GM13977 (cell line): ENCODE data around the gene GNAO1.

Experiments
- DNase-seq: peaks from one replicate; pipeline ENCODE4 v3.0.0; 2012; ENCODE audit warnings: low spot score
- CTCF ChIP-seq: IDR thresholded peaks from 2 replicates; pipeline ENCODE4 v1.5.1; 2012; ENCODE audit warnings: mild to moderate bottlenecking, control low read depth; ENCODE audit not compliant: insufficient read depth; ENCODE audit errors: extremely low read depth, missing control alignments
- in situ Hi-C: fragments of 300-500 bp; cut with MboI; formaldehyde crosslinking; loops from one replicate; pipeline ENCODE4 v1.12.0; 2022; ENCODE audit warnings: low sequenced_read_pairs, low pct_unique_long_range_greater_than_20kb, mixed read lengths, inconsistent platforms; ENCODE audit not compliant: unreplicated experiment

Gene GNAO1

GRCh38 chr16:56329887-56330286 lies 138.6 kb downstream of the GNAO1 start:
- no peak for DNase-seq
- in situ Hi-C loops, result loop anchor here (10.0 kb wide), 1 partner anchor 385 kb away; no protein-coding TSS in a partner anchor
- no peak for TF ChIP-seq CTCF

GRCh38 chr16:56330476-56330875 lies 139.2 kb downstream of the GNAO1 start:
- in situ Hi-C loops, result no loop called here
- DNase-seq, result no peak
- no peak for TF ChIP-seq CTCF

GRCh38 chr16:56331399-56331798 lies 140.1 kb downstream of the GNAO1 start:
- in situ Hi-C loops, result no loop called here
- DNase-seq, result no peak
- TF ChIP-seq CTCF, result no peak

- in situ Hi-C loops, result no loop called here
- DNase-seq, result no peak
- no peak for TF ChIP-seq CTCF
Observed at GRCh38 chr16:56331915-56332314, 140.6 kb downstream of the GNAO1 start.

- in situ Hi-C loops, result no loop called here
- TF ChIP-seq CTCF, result peak; percentile 46
- no peak for DNase-seq
Observed at GRCh38 chr16:56332464-56333079, 141.3 kb downstream of the GNAO1 start.

- in situ Hi-C loops, result no loop called here
- no peak for DNase-seq
- no peak for TF ChIP-seq CTCF
Observed at GRCh38 chr16:56334761-56335160, 143.5 kb downstream of the GNAO1 start.
